Neuronal stem cell (in vitro differentiated cells): ENCODE data around the gene KIR3DL2.

Experiments used
- small RNA-seq: library from polyadenylated mRNA; stranded (forward); fragments of <200 nt; extraction: miRNeasy Mini kit (QIAGEN cat#:217004); gene quantifications from one replicate; pipeline ENCODE3, GENCODE V24; 2013; ENCODE audit not compliant: insufficient read depth

Gene KIR3DL2

Small RNA genes within 50 kb of the gene (small RNA-seq; reads per million reads assigned to genes)
- 2.0 reads per million for gene RNU6-222P
